DOHH2 (cell line): Measurements from ENCODE around the gene EIF3J.

Experiments
- EZH2phosphoT487 ChIP-seq: fragments of 200-600 bp; sonication (generic); IDR thresholded peaks from 2 replicates; pipeline ENCODE4 v1.6.1; 2017; ENCODE audit warnings: borderline replicate concordance, mild to moderate bottlenecking, antibody characterized with exemption, low read length, moderate library complexity, mixed read lengths
- TF ChIP-seq, protein P1 (sequence below): fragments of 200-600 bp; sonication (generic); IDR thresholded peaks from one replicate; pipeline ENCODE4 v1.5.1; 2014; ENCODE audit warnings: antibody characterized with exemption, mild to moderate bottlenecking, low read depth, low read length; ENCODE audit not compliant: poor library complexity, severe bottlenecking

DNA sequence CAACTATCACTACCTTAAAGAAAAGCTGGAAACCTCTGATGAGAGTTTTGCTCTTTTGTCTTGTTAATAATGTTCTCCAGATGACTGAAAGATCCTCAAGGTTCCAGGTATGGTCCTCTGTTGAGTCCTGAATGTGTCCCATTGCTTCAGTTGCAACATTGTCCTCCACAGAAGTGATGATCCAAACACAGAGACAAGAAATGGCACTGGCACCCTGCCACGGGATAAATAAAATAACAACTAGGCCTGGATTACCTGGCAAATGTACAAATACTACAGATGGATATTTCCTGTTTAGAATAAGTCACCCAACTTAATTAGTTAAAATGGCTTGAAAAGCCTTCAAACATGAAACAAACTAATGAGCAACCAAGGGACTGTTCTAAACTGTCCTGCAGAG lies 58.3 kb downstream of the EIF3J start:
- TF ChIP-seq, protein P1, sequence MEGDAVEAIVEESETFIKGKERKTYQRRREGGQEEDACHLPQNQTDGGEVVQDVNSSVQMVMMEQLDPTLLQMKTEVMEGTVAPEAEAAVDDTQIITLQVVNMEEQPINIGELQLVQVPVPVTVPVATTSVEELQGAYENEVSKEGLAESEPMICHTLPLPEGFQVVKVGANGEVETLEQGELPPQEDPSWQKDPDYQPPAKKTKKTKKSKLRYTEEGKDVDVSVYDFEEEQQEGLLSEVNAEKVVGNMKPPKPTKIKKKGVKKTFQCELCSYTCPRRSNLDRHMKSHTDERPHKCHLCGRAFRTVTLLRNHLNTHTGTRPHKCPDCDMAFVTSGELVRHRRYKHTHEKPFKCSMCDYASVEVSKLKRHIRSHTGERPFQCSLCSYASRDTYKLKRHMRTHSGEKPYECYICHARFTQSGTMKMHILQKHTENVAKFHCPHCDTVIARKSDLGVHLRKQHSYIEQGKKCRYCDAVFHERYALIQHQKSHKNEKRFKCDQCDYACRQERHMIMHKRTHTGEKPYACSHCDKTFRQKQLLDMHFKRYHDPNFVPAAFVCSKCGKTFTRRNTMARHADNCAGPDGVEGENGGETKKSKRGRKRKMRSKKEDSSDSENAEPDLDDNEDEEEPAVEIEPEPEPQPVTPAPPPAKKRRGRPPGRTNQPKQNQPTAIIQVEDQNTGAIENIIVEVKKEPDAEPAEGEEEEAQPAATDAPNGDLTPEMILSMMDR, result no peak
- no peak for TF ChIP-seq EZH2phosphoT487
